ENCODE measurements around the gene LAMC1.

- TF ChIP-seq CTCF (optimal IDR thresholded peaks at IDR 0.05 in 1 of 3, IDR thresholded peaks at IDR 0.05 in 1 of 3, conservative IDR thresholded peaks at IDR 0.05 in 1 of 3; ENCODE audit: extremely low read depth in 1 of 3, insufficient read depth in 2 of 3, low read length in 3 of 3) = no peak
- TF ChIP-seq EZH2 (IDR thresholded peaks at IDR 0.05; ENCODE audit: low read length) = no peak
Measured at GRCh38 chr1:183019139-183019740, 4.0 kb upstream of the LAMC1 start.

Data from keratinocyte (primary cell).